Endothelial cell of umbilical vein (primary cell): ENCODE results near the gene SRCAP. TPM values are rescaled to one million over a fixed set of nuclear protein-coding genes. Genes with fewer than 3 reads are reported as not detected.

Experiments
- BruUV-seq: library from RNA; stranded (reverse); fragments of 400-500 nt; replicated peaks from 2 replicates; lab custom pipeline; 2021; lab: Mats Ljungman, UMichigan
- CTCF ChIA-PET: fragments of 300-600, 350-600 bp; sonication (Branson Sonifier 250); formaldehyde crosslinking; loops from one replicate; lab custom pipeline; 2021; ENCODE audit warnings: antibody characterized with exemption, inconsistent platforms; lab: Charles Lee
- POLR2A ChIA-PET: fragments of 300-600, 350-600 bp; sonication (Branson Sonifier 250); formaldehyde crosslinking; loops from one replicate; lab custom pipeline; 2021; ENCODE audit warnings: antibody characterized with exemption, inconsistent platforms; lab: Charles Lee
- DNase-seq: peaks from one replicate; pipeline ENCODE4 v3.0.0-alpha.2; 2011; ENCODE audit warnings: low read depth, low spot score
- FAIRE-seq: peaks from 2 replicates; lab custom pipeline; 2011; peaks lifted over from hg19 to GRCh38; lab: Jason Lieb, UNC
- H2AFZ ChIP-seq: 2 replicates; pipeline ENCODE4 v1.6.0; 2012; ENCODE audit warnings: low read depth, low read length, control low read depth, inconsistent platforms
- H3K27ac ChIP-seq: 2 replicates; pipeline ENCODE4 v1.5.1; 2011; ENCODE audit warnings: low read depth, mild to moderate bottlenecking, control low read depth, low read length, moderate library complexity; ENCODE audit not compliant: insufficient read depth
- H3K27me3 ChIP-seq, 2 experiments: 2 replicates each; pipeline versions ENCODE4 v1.6.0 to v1.6.1; 2011; ENCODE audit warnings: low read length in 2 of 2, mixed read lengths in 1 of 2; ENCODE audit not compliant: control insufficient read depth in 2 of 2, insufficient read depth in 2 of 2
- H3K36me3 ChIP-seq, 2 experiments: 2 replicates in 1 of 2; 3 replicates in 1 of 2; pipeline ENCODE4 v1.5.1; 2011; ENCODE audit warnings: low read length in 2 of 2, mild to moderate bottlenecking in 1 of 2, moderate library complexity in 1 of 2; ENCODE audit not compliant: control insufficient read depth in 2 of 2, insufficient read depth in 2 of 2; ENCODE audit errors: extremely low read depth in 1 of 2
- H3K4me1 ChIP-seq: 3 replicates; pipeline ENCODE4 v1.5.1; 2011; ENCODE audit warnings: mild to moderate bottlenecking, low read length; ENCODE audit not compliant: control insufficient read depth, insufficient read depth; ENCODE audit errors: extremely low read depth
- H3K4me2 ChIP-seq: 2 replicates; pipeline ENCODE4 v1.6.1; 2011; ENCODE audit warnings: low read length, control low read depth, mixed read lengths; ENCODE audit not compliant: insufficient read depth
- H3K4me3 ChIP-seq, 3 experiments: fragments of 200-600 bp in 1 of 3; sonication (generic), shearing (Covaris generic) in 1 of 3; replicated peaks in 1 of 3; 2 replicates each; pipeline ENCODE4 v1.5.1; 2011 to 2016; ENCODE audit warnings: control low read depth in 3 of 3, low read length in 3 of 3, mild to moderate bottlenecking in 2 of 3, inconsistent platforms in 1 of 3, low read depth in 1 of 3, moderate library complexity in 1 of 3; ENCODE audit not compliant: insufficient read depth in 1 of 3
- H3K79me2 ChIP-seq: 2 replicates; pipeline ENCODE4 v1.6.0; 2012; ENCODE audit warnings: low read length, inconsistent platforms; ENCODE audit not compliant: control insufficient read depth, insufficient read depth
- H3K9ac ChIP-seq: replicated peaks from 2 replicates; pipeline ENCODE3; 2011; ENCODE audit warnings: low read length, control low read depth; ENCODE audit not compliant: insufficient read depth; ENCODE audit errors: extremely low read depth
- H3K9me1 ChIP-seq: replicated peaks from 3 replicates; pipeline ENCODE4 v1.6.0; 2011; ENCODE audit warnings: mild to moderate bottlenecking, low read length; ENCODE audit not compliant: control insufficient read depth, insufficient read depth; ENCODE audit errors: extremely low read depth
- H3K9me3 ChIP-seq: replicated peaks from 2 replicates; pipeline ENCODE4 v1.5.1; 2012; ENCODE audit warnings: low read length, inconsistent platforms; ENCODE audit not compliant: control insufficient read depth, insufficient read depth
- H4K20me1 ChIP-seq: replicated peaks from 2 replicates; pipeline ENCODE3; 2011; ENCODE audit warnings: mild to moderate bottlenecking, low read length; ENCODE audit not compliant: control insufficient read depth, insufficient read depth; ENCODE audit errors: extremely low read depth
- CTCF ChIP-seq, 2 donors: IDR thresholded peaks; 1 replicate in 1 of 2; 2 replicates in 1 of 2; pipeline ENCODE4 v1.5.1; 2011; ENCODE audit warnings: low read length in 2 of 2, mild to moderate bottlenecking in 2 of 2, moderate library complexity in 2 of 2, control low read depth in 1 of 2, inconsistent platforms in 1 of 2, low read depth in 1 of 2; ENCODE audit not compliant: insufficient read depth in 1 of 2; ENCODE audit errors: extremely low read depth in 1 of 2
- EZH2 ChIP-seq: IDR thresholded peaks from 2 replicates; pipeline ENCODE4 v1.6.1; 2012; ENCODE audit warnings: borderline replicate concordance, low read depth, mild to moderate bottlenecking, moderate library complexity, low read length, inconsistent platforms; ENCODE audit not compliant: severe bottlenecking
- FOS ChIP-seq: IDR thresholded peaks from 2 replicates; pipeline ENCODE4 v1.6.1; 2011; ENCODE audit warnings: mild to moderate bottlenecking, low read length, moderate library complexity, borderline replicate concordance; ENCODE audit not compliant: insufficient read depth
- GATA2 ChIP-seq: IDR thresholded peaks from 2 replicates; pipeline ENCODE4 v1.7.0; 2011; ENCODE audit warnings: low read depth, mild to moderate bottlenecking, moderate library complexity, mixed read lengths, low read length; ENCODE audit not compliant: insufficient read length, insufficient read depth
- JUN ChIP-seq: IDR thresholded peaks from 2 replicates; pipeline ENCODE4 v1.6.1; 2011; ENCODE audit warnings: borderline replicate concordance, low read depth; ENCODE audit not compliant: insufficient read length, insufficient read depth
- MAX ChIP-seq: IDR thresholded peaks from 2 replicates; pipeline ENCODE4 v1.6.1; 2011; ENCODE audit not compliant: insufficient read depth, insufficient read length
- MYC ChIP-seq: IDR thresholded peaks from one replicate; pipeline ENCODE4 v1.6.1; 2011; ENCODE audit warnings: mild to moderate bottlenecking, low read depth, low read length
- POLR2A ChIP-seq: IDR thresholded peaks from 2 replicates; pipeline ENCODE4 v1.6.1; 2012; ENCODE audit warnings: low read depth, mild to moderate bottlenecking, control low read depth, low read length
- POLR2AphosphoS5 ChIP-seq: IDR thresholded peaks from 2 replicates; pipeline ENCODE4 v1.6.1; 2012; ENCODE audit warnings: low read depth, mild to moderate bottlenecking, control low read depth, low read length, moderate library complexity; ENCODE audit not compliant: insufficient read depth
- dilution Hi-C: fragments of 300-500 bp; cut with MboI; formaldehyde crosslinking; loops from one replicate; pipeline ENCODE4 v1.15.0; 2019; ENCODE audit warnings: low sequenced_read_pairs; ENCODE audit not compliant: extremely low pct_ligation_motif_present
- intact Hi-C: fragments of 100-400 bp; cut with micrococcal nuclease; formaldehyde crosslinking; loops from one replicate; pipeline ENCODE4 v1.10.0; 2022
- polyA plus RNA-seq, 4 experiments: library from polyadenylated mRNA; depleted of rRNA in 3 of 4; stranded (reverse) in 3 of 4; unstranded in 1 of 4; fragments of >200 nt; gene quantifications; 2 replicates each; pipeline versions ENCODE4 v1.2.1 to v1.2.3, GENCODE V29; 2011 to 2012; ENCODE audit warnings: missing spikeins in 1 of 4
- total RNA-seq: library from RNA; stranded (reverse); gene quantifications from 2 replicates; pipeline ENCODE4 v1.2.3, GENCODE V29; 2021

The SRCAP gene
- total and polyA plus RNA-seq, 2 donors (not counting 3 experiments of a cell fraction or from before 2014, with no cell fraction given), result 11.0 to 77.7 TPM

- POLR2A ChIA-PET, result no interaction called here
- dilution Hi-C loops, result no loop called here
- TF ChIP-seq FOS, result no peak
- no peak for TF ChIP-seq GATA2
- TF ChIP-seq MAX, result no peak
- no peak for TF ChIP-seq JUN
- no peak for TF ChIP-seq POLR2A
- no peak for TF ChIP-seq POLR2AphosphoS5
- no peak for TF ChIP-seq CTCF (IDR thresholded peaks at IDR 0.05; ENCODE audit: extremely low read depth in 1 of 2, insufficient read depth in 1 of 2, low read depth in 1 of 2, low read length in 2 of 2)
- no peak for TF ChIP-seq EZH2
- TF ChIP-seq MYC, result no peak
- H3K9ac ChIP-seq, result no peak overlapping the region
- BruUV-seq, result no TSS peak
- no peak overlapping the region for H3K27ac ChIP-seq
- no peaks in the 10 kb centered on the region for H4K20me1 ChIP-seq
- no peak overlapping the region for H2AFZ ChIP-seq
- no peak overlapping the region for H3K4me3 ChIP-seq
- CTCF ChIA-PET, result no interaction called here
- intact Hi-C loops, result no loop called here
- H3K36me3 ChIP-seq, result peaks cover 23 to 60% of the 10 kb centered on the region in 2 experiments
- DNase-seq (no peak), FAIRE-seq (no peak)
- peaks cover 12% of the 10 kb centered on the region for H3K4me1 ChIP-seq
- H3K9me3 ChIP-seq, result no peaks in the 10 kb centered on the region
- no peaks in the 10 kb centered on the region for H3K27me3 ChIP-seq
- peaks cover 43% of the 10 kb centered on the region for H3K79me2 ChIP-seq
- H3K4me2 ChIP-seq, result no peak overlapping the region
- no peaks in the 10 kb centered on the region for H3K9me1 ChIP-seq
These were observed 35.9 kb upstream of the SRCAP start for GRCh38 chr16:30663038-30663437.
